EH (cell line): Measurements from ENCODE around the gene ACSL5.

Experiments
- DNase-seq: peaks from one replicate; pipeline ENCODE4 v3.0.0-alpha.2; 2015; ENCODE audit warnings: low read depth

ACSL5 gene

GRCh38 chr10:112373912-112374338, at the start of gene ACSL5:
TSS of gene ACSL5 (plus strand) at chr10:112374116. CDS start at chr10:112394947, 20,831 bp downstream.
- no peak for DNase-seq

DNA sequence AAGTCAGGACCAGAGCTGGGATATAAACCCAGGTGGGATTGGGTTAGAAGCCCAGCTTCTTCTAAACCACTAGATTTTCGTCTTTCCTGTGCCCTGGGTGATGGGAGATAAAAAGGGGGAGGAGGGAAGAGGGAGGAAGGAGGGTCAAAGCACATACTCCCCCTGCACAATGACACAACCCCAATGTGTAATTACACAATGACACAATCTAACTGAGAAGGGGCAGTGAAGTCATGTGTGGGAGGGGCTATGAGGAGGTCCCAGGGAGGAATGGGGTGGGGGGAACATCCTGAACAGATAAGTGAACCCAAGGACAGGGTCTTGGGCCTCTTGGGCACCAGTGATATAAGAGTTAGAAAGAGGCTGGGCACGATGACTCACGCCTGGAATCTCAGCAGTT, 46.2 kb upstream of the ACSL5 start:
- no peak for DNase-seq

GRCh38 chr10:112330162-112330561, 43.8 kb upstream of the ACSL5 start:
- DNase-seq, result no peak

DNA sequence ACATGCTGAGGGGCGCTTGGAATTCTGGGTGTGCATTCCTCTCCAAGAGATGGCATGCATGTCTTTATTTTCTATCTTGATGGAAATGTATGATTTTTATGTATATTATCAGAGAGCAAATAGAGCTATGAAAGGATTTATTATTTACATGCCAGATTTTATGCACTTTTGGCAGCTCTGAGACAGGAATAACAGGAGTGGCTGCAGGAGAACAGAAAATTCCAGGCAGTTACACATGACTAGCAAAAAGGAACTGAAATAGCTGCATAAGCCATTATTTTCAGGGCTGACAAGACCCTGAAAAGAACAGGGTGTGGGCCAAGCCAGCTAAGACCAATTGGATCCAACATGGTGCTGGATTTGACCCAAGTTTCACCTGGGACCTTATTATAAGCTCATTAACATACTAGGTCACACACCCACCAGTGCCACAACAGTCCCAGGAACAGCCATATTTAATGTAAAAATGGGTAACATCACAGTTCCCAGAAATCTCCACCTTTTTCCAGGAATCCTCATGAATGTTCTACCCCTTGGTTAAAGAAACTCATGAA, 43.2 kb upstream of the ACSL5 start:
- no peak for DNase-seq

DNA sequence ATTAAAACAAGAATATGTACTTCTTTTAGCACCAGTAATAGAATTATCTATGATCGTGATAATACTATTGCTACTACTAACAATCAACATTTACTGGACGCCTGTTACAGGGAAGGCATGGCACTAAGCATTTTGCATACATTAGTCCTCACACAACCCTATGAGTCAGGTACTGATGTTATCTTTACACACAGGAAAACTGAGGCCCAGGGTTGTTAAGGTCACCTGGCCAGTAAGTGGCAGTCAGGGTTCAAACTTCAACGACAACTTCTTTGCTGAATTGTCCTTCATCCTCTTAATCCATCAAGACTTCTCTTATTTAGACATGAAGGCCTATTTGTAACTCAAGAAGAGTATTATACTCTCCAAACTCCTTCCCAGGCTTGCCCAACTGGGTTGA, 41.9 kb upstream of the ACSL5 start:
- DNase-seq, result no peak

DNA sequence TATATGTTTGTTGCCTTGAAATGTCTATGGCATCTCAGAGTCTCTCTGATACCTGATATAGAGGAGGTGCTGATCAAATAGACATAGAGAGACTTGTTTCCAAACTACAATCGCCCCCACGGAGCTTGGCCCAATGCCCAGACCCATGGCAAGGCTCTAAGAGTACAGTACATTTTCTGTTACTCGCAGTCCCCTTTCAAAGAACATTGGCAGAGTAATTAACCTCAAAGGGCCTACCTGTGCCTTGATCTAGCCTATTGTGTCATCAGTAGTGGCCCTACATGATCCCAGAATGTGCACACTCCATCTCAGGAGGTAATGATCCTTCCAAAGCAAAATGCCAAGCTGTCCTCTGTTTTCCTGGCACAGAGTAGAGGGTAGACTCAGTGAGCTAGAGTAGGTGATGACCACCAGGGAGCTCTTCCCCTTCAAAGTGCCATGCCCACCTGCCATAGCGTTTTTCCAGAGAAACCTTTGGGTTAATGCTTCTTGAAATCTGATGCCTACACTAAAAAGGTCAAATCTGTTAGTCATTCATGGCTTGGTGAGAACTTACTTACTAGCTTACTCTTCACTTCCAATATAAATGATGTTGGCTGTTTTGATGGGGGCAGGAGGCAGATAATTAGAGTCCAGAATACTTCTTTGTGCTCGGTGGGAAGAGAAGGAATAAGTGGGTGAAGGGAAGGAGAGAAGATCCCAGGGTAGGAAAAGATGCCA, 41.2 kb upstream of the ACSL5 start:
- DNase-seq, result no peak

DNA sequence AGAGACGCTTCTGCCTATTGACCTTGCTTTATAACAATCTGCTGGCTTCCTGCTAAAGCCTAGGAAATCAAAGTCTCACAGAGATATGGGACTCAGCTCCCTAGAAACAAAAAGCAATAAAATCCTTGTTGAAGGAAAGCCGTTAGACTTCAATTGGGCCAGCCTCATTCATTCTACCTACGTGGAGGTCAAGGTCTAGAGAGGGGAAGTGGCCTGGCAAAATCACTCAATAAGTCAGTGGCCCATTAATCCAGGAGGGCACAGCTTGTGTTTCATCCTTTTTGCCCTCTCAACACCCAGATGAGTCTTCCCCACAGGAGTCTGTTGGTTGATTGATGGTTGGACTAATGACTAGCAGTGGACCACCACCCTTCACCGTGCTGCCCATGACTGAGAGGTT, 40.5 kb upstream of the ACSL5 start:
- no peak for DNase-seq

GRCh38 chr10:112335111-112335867, 38.6 kb upstream of the ACSL5 start:
- peak; percentile 15 for DNase-seq

DNA sequence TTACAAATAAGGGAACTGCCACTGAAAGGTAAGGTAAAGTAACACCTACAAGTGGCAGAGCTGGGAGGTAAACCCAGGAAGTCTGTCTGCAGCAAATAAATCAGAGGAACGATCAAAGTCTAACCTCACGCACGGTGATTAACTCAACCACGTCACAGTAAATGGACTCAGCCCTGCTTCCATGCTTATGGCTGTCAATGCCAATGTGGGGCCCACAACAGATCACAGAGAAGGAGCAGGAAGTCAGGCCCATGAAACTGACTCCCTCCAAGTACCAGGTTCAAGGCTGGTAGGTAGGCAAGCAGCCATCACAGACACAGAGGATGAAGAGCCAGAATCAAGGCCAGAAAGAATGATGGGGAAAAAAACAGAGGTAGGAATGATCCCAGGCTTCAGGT, 38.0 kb upstream of the ACSL5 start:
- no peak for DNase-seq

- no peak for DNase-seq
Observed at GRCh38 chr10:112336556-112337201, 37.2 kb upstream of the ACSL5 start.

DNA sequence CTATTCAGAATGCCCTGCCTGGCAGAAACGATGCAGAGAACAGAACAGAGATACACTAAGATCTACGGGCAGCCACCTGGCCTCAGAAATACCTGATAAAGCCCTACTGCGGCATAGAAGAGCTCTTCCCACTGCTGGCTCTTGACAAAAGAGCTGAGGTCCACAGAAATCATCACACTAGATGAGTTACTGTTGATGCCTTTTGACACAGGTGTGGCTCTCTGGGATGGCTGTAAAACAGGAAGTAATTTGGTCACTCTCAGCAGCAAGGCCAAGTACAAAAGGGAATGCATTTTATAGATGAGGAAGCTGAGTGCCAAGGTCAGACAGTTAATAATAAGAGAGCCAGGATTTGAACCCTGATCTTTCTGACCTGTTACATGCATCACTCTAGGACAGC, 35.0 kb upstream of the ACSL5 start:
- DNase-seq, result no peak

DNA sequence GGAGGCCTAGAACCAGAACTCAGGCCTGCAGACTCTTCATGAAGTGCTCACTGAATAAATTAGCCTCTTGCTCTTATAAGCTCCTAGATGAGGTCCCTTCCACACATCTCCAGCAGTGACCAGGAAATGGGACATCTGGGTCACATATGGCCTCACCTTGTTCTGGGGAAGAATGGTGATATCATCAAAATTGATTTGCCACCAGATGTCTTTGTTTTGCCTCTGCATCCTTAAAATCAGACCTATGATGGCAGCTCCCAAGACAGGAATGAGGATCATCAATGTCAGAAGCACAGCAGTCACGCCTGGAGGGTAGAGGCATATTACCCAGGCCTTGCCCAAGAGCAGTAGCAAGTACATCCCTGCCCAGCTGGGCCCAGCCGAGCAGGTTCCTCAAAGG, 33.3 kb upstream of the ACSL5 start:
- DNase-seq, result no peak

GRCh38 chr10:112343056-112343806, 30.7 kb upstream of the ACSL5 start:
- DNase-seq, result no peak

GRCh38 chr10:112344261-112344660, 29.7 kb upstream of the ACSL5 start:
- DNase-seq, result no peak

- DNase-seq, result no peak
Observed at GRCh38 chr10:112345202-112345601, 28.7 kb upstream of the ACSL5 start.

GRCh38 chr10:112345743-112346142, 28.2 kb upstream of the ACSL5 start:
- DNase-seq, result no peak

DNA sequence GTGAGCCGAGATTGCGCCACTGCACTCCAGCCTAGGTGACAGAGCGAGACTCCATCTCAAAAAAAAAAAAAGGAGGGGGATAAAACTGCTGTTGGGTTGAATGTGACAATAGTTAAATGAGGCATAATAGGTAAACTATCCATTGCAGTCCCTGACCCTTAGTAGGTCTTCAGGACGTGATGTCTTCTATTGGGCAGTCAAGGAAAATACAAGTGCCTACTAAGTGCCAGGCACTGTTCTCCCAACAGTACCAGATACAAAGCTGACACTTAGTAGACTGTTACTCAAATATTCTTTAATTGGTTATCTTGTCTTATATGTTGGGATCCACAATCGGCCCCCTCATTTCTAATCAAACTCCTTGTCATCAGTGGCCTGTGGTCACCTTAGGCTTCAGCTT, 27.1 kb upstream of the ACSL5 start:
- DNase-seq, result no peak

DNA sequence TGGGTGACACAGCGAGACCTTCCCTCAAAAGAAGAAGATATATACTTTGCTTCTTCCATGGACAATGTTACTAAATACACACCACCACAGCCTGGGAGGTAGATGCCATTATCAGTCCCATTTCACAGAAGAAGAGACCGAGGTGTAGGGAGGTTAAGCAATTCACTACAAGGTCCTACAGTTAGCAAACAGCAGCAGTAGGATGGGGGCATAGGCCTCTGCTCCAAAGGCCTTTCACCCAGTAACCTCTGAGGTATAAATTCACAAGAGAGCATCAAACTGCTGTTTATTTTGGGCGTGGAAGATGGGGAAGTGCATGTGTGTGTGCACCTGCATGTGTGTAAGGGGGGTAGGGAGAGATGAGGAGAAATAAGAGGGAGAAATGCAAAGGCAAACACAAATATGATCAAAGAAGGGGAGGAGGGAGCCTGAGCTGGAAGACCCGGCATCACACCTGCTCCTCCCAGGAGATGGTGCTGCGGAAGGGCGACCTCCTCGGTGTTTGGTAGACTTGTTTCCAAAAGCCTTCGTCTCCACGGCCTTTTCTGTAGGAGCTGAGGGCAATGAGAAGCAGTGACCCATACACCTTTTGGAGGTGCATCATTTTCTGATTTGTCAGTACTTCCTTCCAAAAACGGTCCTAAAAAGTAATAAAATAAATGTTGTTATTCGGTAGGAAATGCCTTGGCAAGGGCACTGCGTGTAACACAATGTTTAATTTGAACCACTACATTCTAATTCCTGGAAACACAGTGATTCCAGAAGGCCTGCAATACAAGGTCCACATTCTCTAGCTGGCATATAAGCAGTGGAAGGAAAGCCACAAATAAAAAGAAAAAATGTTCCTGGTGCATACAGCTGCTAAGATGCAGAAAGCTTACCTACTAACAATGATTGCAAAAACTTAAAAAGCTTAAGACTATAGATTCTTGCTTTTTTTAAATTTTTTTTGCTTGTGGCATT, 25.9 kb upstream of the ACSL5 start:
- no peak for DNase-seq

DNA sequence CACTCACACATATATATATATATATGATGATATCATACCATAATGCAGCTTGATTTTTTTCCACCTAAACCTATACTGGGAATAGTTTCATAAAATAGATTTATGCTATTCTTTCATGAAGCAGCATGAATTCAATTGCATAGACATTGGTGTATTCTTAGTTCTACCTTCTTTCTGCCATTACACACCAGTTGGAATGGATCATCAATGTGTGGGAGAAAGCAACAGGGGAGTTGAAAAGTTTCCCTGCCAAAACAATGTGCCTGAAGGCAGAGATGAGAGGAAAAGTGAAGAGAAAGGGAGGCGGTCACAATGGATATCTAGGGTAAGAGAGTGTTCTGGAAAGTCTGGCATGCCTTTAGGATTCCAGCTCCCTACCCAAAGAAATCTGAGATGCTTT, 25.2 kb upstream of the ACSL5 start:
- no peak for DNase-seq

DNA sequence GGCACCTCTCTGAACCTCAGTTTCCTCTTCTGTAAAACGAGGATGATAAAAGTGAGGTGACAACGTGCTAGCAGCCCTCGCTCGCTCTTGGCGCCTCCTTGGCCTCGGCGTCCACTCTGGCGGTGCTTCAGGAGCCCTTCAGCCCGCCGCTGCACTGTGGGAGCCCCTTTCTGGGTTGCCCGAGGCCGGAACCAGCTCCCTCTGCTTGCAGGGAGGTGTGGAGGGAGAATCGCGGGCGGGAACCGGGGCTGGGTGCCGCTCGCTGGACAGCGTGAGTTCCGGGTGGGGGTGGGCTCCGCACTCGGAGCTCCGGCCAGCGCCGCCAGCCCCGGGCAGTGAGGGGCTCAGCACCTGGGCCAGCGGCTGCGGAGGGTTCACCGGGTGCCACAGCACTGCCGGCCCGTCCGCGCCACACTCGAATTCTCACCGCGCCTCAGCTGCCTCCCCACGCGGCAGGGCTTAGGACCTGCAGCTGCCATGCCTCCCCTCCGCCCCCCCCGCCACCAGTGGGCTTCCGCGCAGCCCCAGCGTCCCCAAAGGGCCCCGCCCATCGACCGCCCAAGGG, 24.3 kb upstream of the ACSL5 start:
- no peak for DNase-seq

DNA sequence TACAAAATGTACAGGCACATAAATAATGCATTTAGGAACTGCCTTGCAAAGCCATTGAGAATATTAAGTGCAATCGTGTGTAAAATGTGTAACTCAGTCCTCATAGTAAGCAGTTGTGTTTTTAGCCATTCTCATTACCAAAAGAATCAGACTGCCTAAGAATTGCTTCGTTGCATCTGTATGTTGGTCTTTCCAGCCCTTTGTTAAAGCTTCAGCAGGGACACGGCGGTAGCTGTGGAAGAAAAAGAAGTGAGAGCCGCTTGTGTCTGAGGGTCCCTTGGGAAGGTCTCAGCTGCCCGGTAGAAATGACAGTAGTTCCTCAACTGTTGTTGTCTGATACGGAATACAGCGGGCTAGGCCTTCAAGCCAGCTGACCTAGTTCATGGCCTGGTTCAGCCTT, 22.8 kb upstream of the ACSL5 start:
- no peak for DNase-seq
